ENCODE measurements around the gene LTF. TPM values are rescaled to one million over a fixed set of nuclear protein-coding genes. Genes with fewer than 3 reads are reported as not detected.

Gene LTF
- total and polyA plus RNA-seq, 9 of the 15 experiments (the other 6 are each of a cell fraction or from before 2014, with no cell fraction given), result 0.07 TPM; not detected in 8

GRCh38 chr3:46395210-46395661 is 69.5 kb downstream of the LTF start (continued):
- TF ChIP-seq E2F6 (IDR thresholded peaks at IDR 0.05; ENCODE audit: borderline replicate concordance in 1 of 2, extremely low read depth in 1 of 2, insufficient read depth in 1 of 2, insufficient read length in 1 of 2, low read depth in 1 of 2, low read length in 1 of 2, poor library complexity in 1 of 2, severe bottlenecking in 1 of 2), result no peak
- no peak for TF ChIP-seq TEAD4 (IDR thresholded peaks at IDR 0.05; ENCODE audit: low read length)
- TF ChIP-seq TEAD4 (CRISPR knock-in tag; IDR thresholded peaks at IDR 0.05; ENCODE audit: borderline replicate concordance), result no peak
- no peak for TF ChIP-seq TCFL5 (CRISPR knock-in tag; conservative IDR thresholded peaks at IDR 0.05)
- no peak for TF ChIP-seq SREBF1 (IDR thresholded peaks at IDR 0.05; ENCODE audit: borderline replicate concordance, low read depth, low read length)
- no peak; the same call in 1 of the 2 replicates for TF ChIP-seq ARID1B (IDR thresholded peaks at IDR 0.05)
- no peak for TF ChIP-seq SETDB1 (IDR thresholded peaks at IDR 0.05; ENCODE audit: low read length)
- no peak for TF ChIP-seq ZKSCAN1 (IDR thresholded peaks at IDR 0.05; ENCODE audit: low read depth, low read length)
- no peak for TF ChIP-seq KLF10 (CRISPR knock-in tag; IDR thresholded peaks at IDR 0.05)
- TF ChIP-seq JUND (IDR thresholded peaks at IDR 0.05; ENCODE audit: borderline replicate concordance, low read depth, low read length), result no peak
- no peak for TF ChIP-seq JUND (tag; IDR thresholded peaks at IDR 0.05; ENCODE audit: borderline replicate concordance, low read depth, low read length)
- 0 out of 4 replicates have a peak, but pooled peaks of 1 of the 2 experiments have one; percentile 39 for TF ChIP-seq ZNF639 (CRISPR knock-in tag; conservative IDR thresholded peaks at IDR 0.05 in 1 of 2, IDR thresholded peaks at IDR 0.05 in 1 of 2)
- TF ChIP-seq CC2D1A (IDR thresholded peaks at IDR 0.05), result no peak
- no peak for TF ChIP-seq ZNF232 (CRISPR knock-in tag; IDR thresholded peaks at IDR 0.05)
- TF ChIP-seq ZNF583 (CRISPR knock-in tag; IDR thresholded peaks at IDR 0.05), result no peak
- TF ChIP-seq ADNP (tag; IDR thresholded peaks at IDR 0.05), result no peak
- TF ChIP-seq FOXK2 (conservative IDR thresholded peaks at IDR 0.05 in 1 of 2, IDR thresholded peaks at IDR 0.05 in 1 of 2; ENCODE audit: low read depth in 2 of 2), result no peak
- TF ChIP-seq NBN (IDR thresholded peaks at IDR 0.05; ENCODE audit: low read depth), result no peak
- TF ChIP-seq ZNF586 (CRISPR knock-in tag; conservative IDR thresholded peaks at IDR 0.05), result no peak
- TF ChIP-seq, protein P1, sequence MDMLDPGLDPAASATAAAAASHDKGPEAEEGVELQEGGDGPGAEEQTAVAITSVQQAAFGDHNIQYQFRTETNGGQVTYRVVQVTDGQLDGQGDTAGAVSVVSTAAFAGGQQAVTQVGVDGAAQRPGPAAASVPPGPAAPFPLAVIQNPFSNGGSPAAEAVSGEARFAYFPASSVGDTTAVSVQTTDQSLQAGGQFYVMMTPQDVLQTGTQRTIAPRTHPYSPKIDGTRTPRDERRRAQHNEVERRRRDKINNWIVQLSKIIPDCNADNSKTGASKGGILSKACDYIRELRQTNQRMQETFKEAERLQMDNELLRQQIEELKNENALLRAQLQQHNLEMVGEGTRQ (CRISPR knock-in tag; IDR thresholded peaks at IDR 0.05), result no peak
- no peak for TF ChIP-seq ZBTB43 (CRISPR knock-in tag; IDR thresholded peaks at IDR 0.05)
- TF ChIP-seq ZNF347 (CRISPR knock-in tag; IDR thresholded peaks at IDR 0.05; ENCODE audit: low read depth), result no peak
- TF ChIP-seq NFXL1 (CRISPR knock-in tag; IDR thresholded peaks at IDR 0.05), result no peak
- TF ChIP-seq SRF (CRISPR knock-in tag; IDR thresholded peaks at IDR 0.05), result no peak
- TF ChIP-seq ZNF584 (CRISPR knock-in tag; IDR thresholded peaks at IDR 0.05; ENCODE audit: low read depth), result no peak
- TF ChIP-seq ZNF134 (CRISPR knock-in tag; conservative IDR thresholded peaks at IDR 0.05), result no peak

Data from K562 (cell line).